Skin epidermis (tissue), 12 donors: ENCODE data around the gene DLX3.

Experiments
- H3K27ac ChIP-seq, 21 experiments: fragments of 200-600 bp; sonication (generic) in 11 of 21; one replicate each; pipeline ENCODE4 v1.5.0; 2020; ENCODE audit warnings: mild to moderate bottlenecking in 3 of 21, inconsistent platforms in 2 of 21, moderate library complexity in 2 of 21
- H3K4me3 ChIP-seq, 7 experiments: fragments of 200-600 bp; sonication (generic) in 2 of 7; one replicate each; pipeline ENCODE4 v1.5.0; 2020; ENCODE audit warnings: inconsistent platforms in 2 of 7, mild to moderate bottlenecking in 2 of 7, moderate library complexity in 1 of 7

The DLX3 gene

GRCh38 chr17:49941427-49941826 is 53.6 kb downstream of the DLX3 start:
- Histone ChIP-seq H3K27ac (no peak overlapping the region), H3K4me3 (no peak overlapping the region)
